Pericardium fibroblast (primary cell): ENCODE results near the gene TP53I11. TPM values are rescaled to one million over a fixed set of nuclear protein-coding genes. Genes with fewer than 3 reads are reported as not detected.

Experiments
- total RNA-seq: library from RNA; depleted of rRNA; stranded (reverse); fragments of >200 nt; gene quantifications from 2 replicates; pipeline ENCODE4 v1.2.3, GENCODE V29; 2015

Gene TP53I11
- total RNA-seq, result 157 and 283 TPM in 2 replicates

GRCh38 chr11:44950625-44951476 lies at the start of gene TP53I11:
Gene TP53I11 (minus strand): TSS chr11:44950883. CDS start chr11:44938335, 12,548 bp downstream.

Other genes with a start within 250 kb of the TP53I11 start
- gene TSPAN18, start 223.9 kb downstream of the TP53I11 start, total RNA-seq, result 0.58 and 1.9 TPM in 2 replicates
- 15.5 TPM in 2 replicates for gene PRDM11, start 195.8 kb upstream of the TP53I11 start, total RNA-seq